ENCODE measurements around the gene ARID1B.

ARID1B gene

DNA sequence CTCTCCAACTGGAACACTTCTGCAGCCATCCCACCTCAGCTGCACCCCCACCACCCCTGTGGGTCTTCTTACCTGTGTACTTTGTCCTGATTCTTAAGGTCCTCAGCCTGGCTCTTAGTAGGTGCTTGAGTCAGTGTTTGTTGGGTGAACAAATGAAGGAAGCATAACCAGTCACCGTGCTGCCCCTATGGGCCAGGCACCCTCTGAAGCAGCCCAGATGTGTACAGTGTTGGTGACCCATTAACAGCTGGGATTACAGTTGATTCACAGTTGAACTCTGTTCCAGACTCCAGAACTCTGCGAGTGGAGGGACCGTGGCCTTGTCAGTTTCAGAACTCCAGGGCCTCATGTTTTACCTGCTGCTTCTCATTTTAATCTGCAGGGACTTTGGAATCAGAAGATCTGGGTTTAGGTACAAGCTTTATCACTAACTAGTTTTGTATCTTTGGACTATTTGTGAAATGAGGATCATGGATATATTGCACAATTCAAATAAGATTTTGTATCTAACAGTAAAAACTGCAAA is 342.4 kb downstream of the ARID1B start:
- no peak for DNase-seq

DNA sequence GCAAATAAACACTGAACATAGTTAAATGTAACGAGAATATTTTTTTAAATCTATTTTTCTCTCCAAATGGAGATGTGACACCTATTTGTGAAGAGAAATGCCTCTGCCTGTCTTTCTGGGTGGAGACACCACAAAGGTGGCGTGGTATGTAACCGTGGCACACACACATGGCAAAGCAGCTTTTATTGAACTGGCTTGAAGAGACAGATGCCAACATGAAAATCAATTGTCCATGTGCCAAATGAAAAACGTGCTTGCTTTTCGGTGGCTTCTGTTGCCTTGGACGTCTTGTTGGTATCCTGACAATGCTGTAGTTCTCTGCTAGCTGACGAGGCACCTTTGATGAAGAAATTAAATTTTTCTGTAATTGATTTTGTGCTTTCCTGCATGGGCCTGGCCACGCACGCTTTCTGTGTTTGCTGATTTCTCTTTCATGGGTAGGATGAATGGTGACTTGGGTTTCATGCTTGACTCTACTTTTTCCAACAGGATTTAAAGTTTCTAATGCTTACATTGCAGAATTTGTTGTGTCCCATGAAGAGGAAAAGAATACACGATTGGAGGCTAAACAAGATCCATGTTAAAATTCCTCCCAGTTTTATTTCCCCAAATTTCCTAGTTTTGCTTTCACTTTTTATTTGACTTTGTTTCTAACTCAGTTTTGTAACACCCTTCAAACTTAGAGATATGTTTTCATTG is 343.5 kb downstream of the ARID1B start:
- no peak for DNase-seq

DNA sequence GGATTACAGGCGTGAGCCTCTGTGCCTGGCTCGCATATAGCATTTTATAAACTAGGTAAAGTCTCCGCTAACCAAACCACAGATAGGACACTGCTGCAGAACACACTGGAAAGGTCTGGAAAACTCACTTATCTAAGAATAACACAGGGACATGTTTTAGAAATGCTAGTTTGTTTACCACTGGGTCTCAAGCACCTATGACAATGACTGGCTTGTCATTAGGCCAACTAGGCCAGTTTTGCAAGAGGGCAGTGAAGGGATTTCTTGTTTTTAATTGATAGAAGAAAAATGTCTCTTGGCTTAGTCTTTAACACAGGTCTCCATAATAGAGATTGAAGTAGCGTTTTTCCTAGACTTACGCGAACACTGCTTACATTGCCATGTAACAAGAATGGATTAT is 344.7 kb downstream of the ARID1B start:
- DNase-seq: no peak

DNA sequence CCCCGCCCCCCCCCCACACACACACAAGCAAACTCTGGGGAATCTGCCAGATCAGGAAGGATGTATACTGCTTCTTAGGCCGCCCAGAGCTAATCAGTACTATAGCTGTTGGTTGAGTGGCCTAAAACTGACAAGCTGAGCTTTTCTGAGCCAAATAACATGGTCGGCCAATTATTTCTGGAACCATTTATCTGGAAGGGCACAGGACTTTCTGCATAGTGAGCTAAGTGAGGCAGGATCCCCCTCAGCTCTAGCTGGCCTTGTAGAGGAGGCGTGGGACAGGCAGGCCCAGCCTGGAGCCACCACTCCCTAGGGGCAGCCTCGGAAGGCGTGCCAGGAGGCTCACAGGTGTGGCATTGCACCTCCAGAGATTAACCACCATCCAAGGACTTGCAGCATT is 346.1 kb downstream of the ARID1B start:
- DNase-seq: no peak

DNA sequence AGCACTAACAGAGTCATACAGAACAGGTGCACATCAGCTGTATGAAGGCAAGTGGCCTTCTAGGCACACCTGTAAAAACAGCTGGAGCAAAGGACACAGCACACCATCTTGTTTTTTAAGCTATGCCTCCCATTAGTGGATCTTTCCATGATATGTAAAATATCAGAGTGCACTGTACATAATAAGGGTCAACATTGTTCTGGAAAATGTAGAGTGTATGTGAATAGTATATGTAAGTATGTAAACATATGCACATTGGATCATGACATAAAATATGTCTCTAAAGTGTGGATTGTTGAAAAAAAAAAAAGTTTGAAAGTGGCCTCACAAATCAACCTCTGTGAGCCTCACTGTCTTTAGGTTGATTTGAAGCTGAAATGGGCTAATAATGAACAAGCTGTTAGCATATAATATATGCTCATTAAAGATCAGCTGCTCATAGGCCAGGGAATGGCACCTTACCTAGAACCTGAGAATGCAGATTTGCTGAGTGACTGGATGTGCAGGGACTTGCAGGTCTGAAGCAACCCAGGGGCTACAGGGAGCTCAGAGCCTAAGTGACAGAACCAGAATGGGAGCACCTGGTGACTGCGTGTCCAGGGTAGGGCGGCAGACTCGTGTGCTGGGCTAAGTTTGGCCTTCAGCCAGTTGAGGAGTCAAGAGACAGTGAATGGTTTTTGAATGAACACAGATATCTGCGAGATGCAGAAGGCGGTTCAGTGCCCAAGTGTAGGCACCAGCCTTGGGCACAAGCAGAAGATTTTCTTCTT is 347.5 kb downstream of the ARID1B start:
- DNase-seq: no peak

DNA sequence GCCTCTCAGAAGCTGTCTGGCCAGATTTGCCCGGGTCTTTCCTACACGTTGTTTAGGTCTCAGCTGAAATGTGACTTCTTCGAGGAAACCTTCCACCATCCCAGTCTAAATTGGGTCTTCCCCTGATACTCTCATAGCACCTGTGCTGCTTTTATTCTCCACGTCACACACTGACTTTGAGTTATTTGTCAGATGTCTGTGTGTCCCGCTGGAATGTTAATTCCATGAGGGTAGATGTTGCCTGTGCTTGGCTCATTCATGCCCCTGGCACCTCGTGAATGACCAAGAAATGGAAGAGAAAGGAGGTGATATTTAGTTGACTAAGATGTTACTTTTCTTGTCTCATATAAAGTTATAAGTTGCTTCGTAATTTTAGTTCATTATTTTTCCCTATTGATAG is 348.4 kb downstream of the ARID1B start:
- no peak for DNase-seq

DNA sequence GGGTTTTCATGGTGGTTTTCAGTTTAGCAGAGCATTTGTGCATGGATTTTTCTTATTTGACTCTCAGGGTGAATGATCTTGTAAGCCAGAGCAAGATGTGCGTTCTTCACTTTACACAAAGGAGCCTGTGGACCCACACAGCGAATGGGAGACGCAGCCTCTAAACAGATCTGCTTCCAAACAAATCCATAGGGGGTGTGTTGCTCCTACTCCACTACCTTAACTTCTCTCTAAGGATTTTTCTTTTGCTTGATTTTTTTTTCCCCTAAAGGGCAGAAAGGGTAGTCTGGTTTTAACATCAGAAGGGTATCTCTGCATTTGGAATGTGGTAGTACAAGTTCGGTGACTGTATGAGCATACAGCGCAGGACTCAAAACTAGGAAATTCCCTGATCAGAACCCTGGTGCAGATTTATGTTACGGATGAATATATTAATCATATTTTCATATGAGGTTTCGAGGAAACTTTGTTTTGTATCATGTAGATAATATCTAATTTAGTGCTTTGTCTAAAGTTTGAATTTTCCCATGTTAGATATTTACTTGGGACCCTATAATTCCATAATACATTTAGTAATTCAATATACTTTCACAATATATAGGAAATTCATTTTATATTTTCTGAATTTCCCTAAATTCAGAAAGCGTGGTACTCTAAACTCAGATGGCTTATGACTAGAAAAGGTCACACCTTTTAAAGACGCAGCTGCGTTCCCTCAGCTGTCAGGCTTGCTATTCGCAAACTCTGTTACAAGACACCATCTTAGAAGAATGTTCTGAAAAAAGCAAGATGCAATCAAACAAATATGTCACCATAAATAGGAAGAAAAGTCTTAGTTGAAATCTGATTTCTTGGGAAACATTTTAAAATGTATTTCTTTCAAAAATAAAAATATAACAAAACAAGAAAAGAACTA is 349.3 kb downstream of the ARID1B start:
- no peak for DNase-seq

DNA sequence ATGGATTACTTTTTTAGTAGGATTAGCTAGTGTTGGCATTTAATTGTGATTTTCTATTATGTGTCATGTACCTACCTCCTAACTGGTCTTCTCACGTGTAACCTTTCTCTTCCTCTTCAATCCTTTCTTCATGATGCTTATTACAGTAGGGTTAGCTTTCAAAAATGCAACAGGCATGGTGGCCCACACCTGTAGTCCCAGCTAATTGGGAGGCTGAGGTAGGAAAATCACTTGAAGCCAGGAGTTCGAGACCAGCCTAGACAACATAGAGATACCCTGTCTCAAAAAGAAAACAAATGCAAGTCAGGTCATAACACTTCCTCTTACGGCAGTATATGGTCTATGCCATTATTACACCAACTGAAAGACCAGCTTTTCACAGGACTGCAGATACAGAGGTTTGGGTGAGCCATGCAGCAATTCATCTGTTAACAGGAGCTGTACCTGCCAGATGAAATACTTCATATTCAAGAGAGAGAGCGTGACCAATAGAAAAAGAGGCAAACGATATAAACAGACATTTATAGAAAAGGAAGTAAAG is 351.1 kb downstream of the ARID1B start:
- DNase-seq: no peak

DNA sequence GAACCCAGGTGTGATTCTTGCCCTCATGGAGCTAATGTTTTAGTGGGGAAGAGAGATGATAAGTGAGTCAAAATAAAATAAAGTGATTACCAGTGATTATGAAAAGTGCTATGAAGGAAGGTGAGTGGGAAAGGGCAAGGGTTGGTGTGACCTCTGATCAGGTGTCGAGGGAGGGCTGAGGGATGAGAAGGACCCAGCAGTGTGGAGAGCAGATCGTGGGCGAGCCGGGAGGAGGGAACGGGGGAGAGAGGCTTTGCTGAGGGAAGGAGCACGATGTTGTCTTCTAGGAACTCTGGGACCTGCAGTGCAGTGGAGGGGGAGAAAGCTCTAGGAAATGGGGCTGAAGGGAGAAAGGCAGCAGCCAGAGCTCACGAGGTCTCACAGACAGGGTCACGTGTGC is 354.1 kb downstream of the ARID1B start:
- no peak for DNase-seq

DNA sequence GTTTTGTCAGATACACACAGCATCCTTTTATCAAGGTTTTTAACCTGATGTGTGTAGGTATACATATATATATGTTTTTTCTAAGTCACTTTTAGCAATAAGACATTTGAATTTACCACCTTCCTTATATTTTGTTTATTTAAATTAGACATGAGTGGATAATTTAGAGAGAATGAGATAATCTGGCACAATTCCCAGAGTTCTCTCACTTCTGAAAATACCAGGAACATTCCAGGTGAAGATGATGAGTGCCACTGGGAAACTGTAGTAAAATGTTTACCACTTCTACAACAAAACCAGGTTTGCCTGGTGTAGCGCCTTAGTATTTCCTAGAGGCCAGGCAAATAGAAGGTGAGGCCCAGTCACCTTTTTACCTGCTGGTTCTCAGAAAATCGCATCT is 356.7 kb downstream of the ARID1B start:
- no peak for DNase-seq

DNA sequence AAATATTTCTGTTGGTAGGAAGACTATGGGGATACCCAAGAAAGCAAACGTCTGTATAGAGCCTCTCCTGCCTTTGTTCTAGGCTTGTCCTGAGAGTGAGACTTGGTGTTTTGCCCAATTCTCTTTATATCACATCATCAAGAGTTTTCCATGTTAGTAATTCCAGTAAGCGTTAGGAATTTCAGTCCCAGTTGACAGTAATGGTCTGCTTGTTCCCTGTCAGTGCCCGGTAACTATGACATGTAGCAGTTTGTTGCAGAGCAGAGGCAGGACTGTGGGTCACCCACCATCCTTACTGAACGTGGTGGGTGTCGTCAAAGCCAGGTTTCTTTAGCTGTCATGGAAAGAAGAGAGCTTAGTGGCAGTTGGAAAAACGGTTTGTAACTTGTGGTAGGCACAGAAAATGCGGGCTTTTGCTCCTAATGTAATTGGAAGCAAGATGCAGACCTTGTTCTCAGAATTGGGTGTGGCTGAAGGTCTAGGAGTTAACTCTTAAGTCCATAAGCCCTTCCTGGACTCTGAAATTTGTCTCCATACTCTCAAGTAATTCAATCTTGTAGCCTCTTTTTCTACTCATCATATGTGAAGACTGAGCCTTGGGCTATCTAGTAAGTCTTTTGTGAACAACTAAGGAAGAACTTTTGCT is 357.3 kb downstream of the ARID1B start:
- DNase-seq: no peak

DNA sequence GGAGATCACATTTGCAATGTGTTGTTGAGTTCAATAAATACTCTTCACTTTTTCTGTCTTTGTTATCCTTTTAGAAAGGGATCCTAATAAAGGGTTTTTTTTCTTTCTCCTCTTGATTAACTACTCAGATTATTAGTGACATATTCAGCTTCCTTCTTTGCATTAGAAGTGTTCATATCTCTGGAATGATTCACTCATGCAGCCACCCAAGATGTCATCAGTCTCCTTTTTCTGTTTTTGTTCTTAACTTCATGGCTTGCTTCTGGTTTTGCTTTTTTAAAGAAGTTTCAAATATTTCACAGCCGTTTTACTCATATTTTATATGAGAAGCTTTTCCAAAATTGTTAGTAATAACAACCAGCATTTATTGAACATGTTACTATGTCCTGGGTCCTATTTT is 358.5 kb downstream of the ARID1B start:
- DNase-seq: no peak

DNA sequence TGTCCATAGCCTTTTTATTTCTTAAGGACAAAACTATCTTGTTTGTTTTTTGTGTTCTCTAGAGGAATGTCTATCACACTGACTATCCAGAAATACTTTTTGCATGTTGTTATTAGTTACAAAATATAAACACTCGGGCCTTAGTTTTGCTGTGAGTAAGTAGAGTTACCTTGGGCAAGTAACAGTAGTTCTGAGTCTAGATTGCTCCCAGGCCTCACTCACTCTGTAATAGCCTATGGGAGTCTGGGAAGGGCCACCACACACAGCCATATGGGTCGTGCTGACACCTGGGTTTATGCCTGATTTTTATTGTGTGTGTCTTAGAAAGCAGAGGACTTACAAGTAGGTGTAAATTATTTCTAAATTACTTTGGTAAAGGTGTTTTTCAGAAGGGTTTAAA is 360.3 kb downstream of the ARID1B start:
- no peak for DNase-seq

DNA sequence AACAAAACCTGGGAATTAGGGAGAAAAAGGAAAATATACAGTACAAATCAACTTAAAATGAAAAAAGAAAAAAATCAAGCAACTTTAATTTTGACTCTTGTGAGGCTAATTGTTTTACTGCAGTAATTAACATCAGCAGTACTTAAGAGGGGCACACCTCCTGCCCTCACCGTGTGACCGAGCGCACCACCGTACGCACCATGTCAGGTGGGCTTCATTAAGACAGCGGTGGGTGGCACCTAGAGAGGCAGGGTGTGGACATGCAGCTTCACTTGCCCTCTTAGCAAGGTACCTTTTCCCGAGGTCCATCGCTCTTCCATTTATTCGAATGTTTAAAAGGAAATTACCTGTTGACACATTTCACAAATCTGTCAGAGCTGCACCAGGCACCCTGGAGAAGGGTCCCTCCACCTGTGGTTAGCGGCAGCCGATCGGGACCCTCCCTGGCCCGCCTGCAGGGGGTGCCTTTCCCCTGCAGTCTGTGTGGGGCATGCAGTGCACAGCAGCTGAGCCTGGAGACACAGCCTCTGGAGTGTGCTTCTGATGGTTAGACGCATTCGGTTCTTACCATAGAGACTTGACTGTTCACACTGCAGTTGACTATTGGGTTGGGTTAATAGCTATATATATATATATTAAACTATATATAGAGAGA is 362.0 kb downstream of the ARID1B start:
- no peak for DNase-seq

DNA sequence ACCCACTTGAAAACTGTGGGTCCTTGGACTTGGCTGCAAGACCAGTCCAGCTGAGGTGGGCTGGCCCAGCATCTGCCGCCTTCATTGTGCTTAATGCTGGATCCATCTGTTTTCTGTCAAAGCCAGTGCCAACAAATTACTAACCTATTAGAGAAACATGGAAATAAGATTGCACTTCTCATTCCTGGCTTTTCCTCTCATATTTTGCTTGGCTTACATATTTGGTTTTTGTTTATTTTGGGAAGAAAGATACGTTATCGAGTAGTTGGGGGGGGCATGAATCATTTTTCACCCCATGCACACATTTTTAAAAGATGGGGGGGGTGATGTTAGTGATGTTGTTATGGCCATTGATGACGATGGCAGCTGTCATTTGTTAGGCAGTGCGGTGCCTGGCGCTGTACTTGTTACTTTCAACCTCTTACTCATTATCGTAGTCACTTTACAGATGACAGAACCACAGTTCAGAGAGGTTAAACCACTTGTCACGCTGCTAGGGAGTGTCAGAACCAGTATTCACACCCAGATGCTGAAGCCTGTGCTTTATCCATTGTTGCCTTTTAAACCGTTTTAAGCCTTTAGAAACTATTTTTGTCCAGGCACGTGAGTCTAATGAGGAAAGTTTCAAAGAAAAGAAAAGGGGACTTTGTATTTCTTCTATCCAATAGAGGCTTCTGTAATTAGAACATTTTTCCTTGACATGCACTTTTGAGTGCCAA is 366.2 kb downstream of the ARID1B start:
- peak; percentile 30 for DNase-seq

DNA sequence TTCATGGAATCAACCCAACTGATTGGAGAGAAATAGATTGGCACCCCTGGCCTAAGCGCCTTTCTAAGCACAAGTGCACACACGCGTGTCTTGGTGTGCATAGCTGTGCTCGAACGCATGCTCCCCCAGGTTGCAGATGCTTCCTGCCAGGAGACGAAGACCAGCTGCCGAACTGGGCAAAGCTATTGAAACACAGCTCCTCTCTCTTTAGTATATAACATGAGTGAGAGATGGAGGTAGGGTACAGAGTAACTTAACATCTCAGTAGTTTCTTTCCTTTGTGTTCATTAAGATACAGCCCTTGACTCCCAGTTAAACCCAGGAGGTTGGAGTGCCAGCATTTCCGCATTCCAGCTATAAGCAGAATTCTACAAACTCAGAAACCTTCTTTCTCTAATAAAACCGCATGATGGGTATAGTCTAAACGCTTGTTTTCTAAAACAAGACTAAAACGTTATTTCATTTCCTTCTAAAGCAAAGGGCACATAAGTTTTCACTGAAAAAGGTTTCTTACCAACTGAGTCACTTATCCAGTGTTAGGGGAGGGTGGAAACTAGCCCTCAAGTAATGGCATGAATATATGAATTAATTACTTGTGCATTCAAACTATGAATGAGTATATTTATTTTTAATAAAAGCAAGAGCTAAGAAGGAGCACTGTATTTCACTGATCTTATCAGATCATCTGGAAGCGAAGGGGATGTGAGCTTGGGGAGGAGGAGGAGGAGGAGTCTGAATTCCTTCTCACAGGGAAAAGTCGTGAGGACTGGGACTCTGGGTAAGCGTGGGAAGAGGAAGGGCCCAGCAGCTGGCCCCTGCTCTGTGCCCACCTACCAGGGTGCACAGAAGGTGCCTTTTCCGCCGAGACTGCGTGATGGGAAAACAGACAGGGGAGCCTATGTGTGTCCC is 367.0 kb downstream of the ARID1B start:
- DNase-seq: no peak

DNA sequence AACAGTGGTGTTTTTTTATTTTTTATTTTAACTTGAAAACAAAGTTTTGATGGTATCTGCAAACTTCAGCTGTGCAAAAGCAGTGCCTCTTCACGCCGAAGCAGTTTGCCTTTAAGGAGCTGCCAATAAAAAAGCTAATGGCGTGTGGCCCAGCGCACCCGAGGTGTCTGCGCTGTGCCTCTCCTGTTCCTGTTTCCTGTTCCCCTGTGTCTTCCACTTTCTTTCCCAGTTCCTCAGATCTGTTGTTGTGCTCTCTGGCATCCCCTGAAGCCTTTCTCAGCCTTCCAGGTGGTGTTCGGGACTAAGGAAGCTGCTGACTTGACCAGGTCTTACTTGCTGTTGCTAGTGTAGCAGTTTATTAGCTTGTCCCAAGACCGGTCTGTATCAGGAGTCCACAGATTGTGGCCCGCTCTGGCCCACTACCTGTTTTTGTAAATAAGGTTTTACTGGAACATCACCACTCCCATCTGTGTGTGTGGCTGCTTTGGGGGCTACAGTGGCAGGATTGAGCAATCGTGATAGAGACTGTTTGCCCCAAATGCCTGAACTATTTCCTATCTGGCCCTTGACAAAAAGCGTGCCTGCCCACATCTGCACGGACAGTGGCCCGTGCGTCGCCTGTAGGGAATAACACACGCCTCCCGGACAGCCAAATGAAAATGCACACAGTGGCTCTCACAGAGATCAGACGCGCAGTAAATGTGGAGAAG is 367.8 kb downstream of the ARID1B start:
- DNase-seq: no peak

DNA sequence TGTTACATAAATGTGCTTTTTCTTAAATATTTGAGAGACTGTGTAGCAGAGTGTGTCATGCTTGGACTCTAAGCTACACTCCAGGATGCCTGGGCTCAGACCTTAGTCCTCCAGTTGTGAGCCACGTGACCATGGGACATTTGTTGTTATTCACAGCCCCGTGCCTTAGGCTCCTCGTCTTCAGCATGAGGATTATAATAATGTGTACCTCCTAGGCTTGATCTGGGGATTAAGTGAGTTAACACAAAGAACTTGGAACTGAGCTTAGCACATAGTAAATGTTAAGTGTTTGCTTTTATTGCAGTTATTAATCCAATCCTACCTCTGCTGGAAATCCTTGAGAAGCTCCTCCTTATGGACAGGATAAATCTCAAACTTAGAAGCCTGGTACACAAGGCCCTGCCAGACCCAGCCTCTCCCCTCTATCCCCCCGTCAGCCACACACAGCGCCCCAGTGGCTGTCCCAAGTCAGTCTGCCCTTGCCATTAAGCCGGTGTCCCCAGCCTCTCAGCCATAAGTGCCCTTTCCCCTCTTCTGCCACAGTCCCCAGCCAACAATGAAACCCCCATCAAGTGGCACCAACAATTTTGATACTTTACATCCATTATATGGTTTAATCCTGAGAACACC is 368.6 kb downstream of the ARID1B start:
- DNase-seq: no peak
